ENCODE measurements around the gene TBC1D19.
A peak's percentile ranks its signal among the peaks of the same experiment; 100 is the strongest.
"Not testable (repeated sequence)": the region's sequence is repeated elsewhere in the genome, so short reads cannot be mapped to it uniquely, and the experiment has no call there.

Gene TBC1D19

DNA sequence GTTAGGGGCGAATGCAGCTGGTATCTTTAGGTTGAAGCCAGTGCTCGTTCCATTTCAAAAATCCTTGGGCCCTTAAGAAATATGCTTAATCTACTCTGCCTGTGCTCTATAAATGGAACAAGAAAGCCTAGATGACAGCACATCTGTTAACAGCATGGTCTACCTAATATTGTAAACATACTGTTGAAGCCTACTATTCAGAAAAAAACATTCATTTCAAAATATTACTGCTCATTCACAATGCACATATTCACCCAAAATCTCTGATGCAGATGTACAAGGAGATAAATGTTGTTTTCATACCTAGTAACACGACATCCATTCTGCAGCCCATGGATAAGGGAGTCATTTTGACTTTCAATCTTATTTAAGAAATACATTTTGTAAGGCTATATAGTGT lies 106.6 kb downstream of the TBC1D19 start:
- no peak for DNase-seq

DNA sequence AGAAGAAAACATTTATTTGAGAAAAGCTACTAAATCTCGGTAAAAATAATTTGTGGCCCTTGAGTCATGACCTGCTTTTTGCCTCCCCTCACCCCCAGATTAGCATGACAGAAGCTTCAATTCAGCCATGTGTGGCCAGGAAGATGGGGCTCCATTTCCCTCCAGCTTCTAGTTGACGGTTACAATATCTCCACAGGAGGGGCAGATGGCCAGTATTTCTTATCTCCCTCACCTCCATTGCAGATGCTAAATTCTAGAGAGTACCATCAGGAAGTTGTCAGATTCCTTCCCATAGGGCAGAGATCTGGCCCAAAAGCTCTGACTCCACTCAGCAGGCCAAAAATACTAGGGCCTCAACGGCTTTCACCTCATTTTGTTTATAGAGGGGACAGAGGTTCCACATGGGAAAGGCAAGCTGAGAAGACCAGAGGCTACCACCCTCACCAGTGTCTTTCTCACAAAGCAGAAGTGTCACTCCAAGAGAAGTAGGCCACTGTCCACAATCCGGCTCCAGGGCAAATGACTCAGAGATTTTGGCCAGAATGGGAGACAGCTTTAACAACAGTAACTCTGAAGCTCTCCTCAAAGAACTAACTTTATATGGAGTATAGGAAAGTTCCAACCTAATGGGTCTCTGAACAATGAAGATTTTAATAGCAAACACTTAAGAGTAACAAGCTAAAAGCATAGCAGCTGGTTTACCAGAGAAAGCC lies 108.3 kb downstream of the TBC1D19 start:
- no peak for DNase-seq

DNA sequence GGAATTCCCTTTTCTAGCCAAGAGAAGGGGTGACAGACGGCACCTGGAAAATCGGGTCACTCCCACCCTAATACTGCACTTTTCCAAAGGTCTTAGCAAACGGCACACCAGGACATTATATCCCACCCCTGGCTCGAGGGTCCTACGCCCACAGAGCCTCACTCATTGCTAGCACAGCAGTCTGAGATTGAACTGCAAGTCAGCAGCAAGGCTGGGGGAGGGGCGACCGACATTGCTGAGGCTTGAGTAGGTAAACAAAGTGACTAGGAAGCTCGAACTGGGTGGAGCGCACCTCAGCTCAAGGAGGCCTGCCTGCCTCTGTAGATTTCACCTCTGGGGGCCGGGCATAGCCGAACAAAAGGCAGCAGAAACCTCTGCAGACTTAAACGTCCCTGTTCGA lies 110.2 kb downstream of the TBC1D19 start:
- not testable (repeated sequence) for DNase-seq

DNA sequence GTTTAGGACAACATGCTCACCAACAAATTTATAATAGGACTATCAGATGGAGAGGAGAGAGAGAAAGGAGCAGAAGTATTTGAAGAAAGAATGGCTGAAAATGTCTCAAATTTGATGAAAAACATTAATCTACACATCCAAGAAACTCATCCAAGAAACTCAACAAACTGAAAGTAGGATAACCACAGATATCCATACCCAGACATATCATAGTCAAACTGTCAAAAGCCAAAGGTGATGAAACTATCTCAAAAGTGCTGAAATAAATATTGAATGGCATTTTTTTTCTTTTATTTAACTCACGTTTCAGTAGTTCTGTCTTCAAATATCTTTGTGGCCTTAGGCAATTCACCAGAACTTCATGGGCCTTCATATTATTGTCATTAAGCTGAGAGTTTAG lies 116.2 kb downstream of the TBC1D19 start:
- no peak for DNase-seq

DNA sequence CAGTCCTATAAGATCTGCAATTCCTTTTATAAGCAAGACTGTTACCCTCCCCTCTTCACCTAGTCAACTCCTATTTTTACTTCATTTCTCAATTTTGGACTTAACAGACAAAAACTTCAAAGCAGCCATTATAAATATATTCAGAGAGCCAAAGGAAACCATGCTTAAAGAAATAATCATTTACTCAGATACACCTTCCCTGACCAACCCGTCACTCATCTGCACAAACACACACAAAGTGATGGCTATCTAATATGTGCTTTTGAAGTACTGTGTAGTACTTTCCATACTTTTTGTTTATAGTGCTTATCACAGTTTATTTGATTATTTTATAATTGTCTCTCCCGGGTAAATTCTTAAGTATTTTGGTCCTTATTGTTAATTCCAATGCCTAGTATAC lies 117.2 kb downstream of the TBC1D19 start:
- DNase-seq = no peak

DNA sequence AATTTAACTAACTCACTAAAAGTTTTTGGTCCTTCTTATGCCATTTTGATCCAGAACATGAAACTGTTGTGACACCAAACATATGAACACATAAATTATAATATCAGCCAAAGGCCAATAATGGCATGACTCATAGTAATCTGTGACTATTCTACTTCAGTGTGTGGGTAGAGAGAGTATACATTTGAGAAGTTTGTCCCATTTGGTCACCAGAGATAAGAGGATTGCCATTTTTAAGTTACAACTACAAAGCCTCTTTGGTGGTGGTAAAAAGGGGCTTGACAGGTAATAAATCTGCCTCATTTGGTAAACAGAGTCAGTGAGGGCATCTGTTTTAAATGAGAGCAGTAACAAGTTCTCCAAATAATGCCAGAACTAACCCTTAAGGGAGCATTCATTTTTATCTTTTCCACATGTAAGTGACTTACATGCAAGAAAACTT lies 117.9 kb downstream of the TBC1D19 start:
- DNase-seq = no peak

DNA sequence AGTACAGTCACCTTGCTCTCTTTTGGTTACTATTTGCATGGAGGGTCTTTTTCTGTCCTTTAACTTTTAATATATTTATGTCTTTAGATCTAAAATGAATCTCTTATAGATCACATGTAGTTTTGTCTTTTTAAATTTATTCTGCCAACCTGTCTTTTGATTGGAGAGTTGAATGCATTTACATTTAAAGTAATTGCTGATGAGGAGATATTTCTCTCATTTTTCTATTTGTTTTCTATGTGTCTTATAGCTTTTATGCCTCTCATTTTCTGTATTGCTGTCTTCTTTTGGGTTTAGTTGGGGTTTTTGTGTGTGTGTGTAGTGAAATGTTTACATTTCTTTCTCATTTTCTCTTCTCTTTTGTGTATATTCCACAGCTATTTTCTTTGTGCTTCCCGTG lies 123.5 kb downstream of the TBC1D19 start:
- no peak for DNase-seq

DNA sequence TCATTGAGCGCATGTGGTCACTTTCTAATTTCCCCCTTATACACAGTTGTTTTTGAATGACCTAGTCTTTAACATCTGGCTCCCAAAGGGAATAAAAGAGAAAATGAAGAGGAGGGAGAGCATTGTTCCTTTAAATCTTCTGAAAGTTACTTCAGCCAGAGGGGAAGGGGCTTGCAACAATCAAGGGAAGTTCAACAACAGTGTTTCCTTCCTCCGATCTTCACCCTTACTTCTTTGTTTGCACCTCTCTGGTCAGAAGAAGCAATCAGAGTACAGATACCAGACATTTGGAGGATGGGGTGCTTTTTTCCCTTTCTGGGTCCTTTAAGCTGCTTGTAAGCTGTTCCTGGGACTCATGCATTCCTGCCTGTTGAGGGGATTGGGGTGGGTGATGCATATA lies 125.4 kb downstream of the TBC1D19 start:
- DNase-seq = no peak

DNA sequence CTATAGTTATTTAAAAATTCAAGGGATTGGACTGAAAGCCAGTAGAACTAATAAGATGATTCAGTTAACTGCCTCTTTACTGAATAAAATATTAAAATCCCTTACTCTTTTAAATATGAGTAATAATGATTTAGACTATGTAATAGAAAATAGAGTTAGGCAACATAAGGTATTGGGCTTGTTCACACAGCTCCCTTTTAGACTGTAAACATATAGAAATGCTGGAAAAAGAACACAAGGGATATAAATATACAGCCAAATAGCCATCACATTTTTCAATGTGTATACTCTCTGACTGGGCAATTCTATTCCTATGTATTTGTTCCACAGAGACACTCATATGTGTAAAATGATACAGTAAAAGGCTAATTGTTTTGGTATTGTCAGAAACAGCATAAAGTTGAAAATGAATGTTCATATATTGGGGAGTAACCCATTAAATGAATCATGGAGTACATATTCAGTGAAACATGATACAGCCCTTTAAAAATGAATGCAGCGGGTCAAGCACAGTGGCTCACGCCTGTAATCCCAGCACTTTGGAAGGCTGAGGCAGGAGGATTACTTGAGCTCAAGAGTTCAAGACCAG lies 129.8 kb downstream of the TBC1D19 start:
- DNase-seq = no peak

DNA sequence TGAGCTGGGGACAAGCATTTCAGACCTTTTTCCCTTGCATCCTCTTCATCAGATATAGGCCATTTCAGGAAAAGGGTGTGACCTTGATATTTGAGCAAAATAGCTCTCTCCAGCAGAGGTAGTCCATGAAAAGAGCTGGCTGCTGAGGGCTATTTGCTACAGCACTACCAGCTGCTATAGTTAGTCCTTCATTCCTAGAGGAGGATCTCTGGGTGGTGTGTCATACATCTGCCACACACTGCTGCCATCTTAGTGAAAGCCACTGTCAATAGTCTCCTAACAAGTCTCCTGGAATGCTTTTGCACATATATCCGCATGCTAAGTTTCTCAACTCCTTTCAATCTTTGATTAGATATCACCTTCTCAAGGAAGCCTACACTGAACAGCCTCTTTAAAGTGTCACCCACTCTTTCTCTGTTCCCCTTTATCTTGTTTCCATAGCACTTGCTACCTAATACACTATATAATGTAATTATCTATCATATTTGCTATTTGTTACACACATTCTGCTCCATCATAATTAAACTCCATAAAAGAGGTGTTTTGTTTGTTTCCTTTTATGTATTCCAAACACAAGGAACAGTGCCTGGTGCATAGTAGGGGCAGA lies 131.9 kb downstream of the TBC1D19 start:
- no peak for DNase-seq

DNA sequence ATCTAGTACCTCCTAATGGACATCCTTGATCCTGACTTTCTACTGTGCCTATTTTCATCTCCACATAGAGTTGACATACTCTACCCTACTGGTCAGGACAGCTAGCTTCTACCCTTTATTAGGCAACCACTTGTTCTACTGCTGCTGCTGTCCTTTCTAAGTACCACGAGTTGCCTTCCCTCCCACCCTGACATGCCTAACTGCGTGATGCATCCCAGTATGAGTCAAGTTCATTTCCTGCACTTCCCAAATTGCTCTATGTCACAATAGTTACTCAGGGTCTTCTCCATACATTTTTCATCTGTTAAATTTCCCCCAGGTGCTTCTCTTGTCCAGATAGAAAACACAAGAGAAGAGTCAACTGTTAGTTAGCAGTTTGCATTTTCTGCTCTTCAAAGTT lies 133.4 kb downstream of the TBC1D19 start:
- no peak for DNase-seq

DNA sequence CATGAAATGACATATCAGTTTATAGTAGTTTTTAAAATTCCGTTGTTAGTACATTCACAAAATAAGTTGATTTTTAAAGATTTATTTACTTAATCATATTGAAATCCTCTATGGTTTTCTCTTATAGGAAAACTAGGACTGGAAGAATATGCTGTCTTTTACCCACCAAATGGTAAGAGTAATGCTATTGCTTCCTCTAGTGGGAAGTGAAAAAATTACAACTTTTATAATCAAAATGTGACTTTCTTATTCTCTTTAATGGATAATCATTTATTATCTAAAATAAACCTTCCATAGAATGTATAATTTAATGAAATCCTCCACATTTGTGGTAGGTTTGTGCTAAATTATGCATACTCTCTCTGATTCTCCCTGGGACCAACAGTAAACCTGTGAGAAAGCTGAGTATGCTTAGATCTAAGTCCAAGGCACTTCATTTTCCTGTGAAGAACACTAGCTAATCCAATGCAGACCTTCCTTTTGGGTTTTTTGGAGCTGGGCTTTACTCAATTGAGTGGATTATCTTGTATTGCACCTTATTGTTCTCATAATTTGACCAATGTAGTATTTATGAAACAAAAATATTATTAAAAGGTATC lies 136.2 kb downstream of the TBC1D19 start:
- DNase-seq = peak; percentile 1

DNA sequence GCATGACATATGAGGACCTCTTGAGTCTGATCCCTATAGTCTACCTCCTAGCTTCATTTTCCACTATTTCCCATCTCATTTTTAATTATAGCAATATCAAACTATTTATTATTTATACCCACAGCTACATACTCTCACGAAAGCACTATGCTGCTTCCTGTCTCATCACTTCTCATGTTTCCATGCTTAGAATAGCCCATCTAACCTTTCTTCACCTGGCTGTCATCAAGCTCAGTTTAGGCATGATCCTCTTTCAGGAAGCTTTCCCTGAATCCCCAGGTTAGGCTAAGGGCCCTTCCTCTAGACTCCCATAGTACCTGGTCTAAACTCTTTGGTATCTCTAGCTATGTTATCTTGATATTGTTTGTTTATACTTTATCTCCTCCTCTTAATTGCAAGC lies 137.8 kb downstream of the TBC1D19 start:
- no peak for DNase-seq

DNA sequence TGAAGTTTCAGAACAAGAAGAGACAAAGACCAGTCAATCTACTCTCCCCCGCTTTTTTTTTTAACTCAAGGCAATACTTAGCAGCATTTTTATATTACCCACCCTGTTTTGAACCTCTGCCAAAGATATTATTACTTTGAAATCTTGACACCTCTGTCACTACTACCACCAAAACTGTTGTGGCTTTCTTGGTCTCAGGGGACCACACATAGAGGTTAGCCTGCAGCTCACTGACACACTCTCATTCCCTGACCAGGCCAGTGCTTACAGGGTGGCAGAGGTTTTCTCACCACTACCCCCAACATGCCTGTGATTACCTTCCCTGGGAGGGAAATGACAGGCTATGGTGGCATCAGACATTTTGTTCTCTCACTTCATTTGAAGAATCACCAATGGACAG lies 139.3 kb downstream of the TBC1D19 start:
- no peak for DNase-seq

DNA sequence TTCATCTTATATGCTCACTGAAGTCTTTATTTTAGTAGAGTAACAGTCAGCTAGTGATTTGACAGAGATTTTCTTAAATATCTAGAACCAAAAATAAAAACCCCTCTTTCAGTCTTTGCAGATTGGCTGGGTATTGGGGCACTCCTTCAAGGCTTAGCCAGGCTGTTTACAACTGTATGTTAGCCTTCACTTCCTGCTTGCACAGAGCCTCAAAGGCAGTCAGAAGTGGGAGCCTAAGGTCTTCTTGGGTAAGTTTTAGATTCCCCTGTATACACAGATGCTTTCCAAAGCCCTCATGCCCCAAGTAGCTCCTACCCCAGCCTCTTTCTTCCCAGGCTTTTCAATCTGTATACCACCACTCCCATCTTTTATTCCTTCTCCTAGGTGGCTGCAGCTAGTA lies 140.7 kb downstream of the TBC1D19 start:
- no peak for DNase-seq

DNA sequence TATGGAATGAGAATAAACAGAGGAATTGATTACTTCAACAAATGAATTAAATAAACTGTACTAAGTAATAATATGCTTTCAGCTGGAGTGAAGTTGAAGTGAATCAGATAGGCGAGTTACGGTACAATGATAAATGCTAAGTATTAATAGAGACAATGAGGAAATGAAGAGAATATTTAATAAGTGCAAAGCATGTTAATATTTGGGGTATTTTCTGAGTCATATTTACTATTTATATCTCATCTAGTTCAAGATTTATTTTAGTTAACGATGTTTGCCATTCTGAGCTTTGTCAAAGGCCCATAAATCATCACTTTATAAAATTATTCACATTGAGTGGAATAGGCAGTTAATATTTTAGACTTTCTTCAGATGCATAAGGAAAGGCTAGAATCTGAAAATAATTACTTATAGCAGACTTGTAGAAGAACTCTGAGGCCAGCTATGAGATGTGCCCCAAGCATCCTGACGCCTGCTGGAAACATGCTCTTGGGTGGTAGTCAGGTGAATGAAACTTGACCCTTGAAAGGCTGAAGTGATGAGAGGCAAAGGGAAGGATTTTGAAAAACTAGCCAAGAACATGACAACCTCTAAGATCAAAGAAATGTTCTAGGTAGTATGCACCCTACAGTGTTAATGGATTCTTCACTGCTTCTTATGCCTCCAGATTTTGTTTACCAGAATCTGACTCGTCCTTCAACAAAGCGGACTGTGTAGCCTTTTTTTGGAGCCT lies 142.9 kb downstream of the TBC1D19 start:
- no peak for DNase-seq

DNA sequence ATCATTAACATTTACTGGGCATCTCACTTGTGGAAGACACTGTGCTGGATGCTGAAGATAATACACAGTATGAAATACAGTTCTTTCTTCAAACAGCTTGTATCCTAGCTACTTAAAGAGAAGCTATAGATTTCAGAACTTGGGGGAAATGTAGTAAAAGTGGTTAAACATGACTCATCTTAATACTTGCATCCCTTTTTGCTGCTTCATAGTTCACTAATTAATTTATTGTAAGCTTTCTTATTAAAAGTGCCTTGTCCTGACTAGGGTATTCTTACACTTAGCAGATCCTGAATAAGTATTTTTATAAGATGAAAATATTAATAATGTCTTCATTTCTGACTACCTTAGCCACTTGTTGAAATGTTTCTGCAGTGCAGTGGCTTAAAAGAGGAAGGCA lies 144.0 kb downstream of the TBC1D19 start:
- no peak for DNase-seq

DNA sequence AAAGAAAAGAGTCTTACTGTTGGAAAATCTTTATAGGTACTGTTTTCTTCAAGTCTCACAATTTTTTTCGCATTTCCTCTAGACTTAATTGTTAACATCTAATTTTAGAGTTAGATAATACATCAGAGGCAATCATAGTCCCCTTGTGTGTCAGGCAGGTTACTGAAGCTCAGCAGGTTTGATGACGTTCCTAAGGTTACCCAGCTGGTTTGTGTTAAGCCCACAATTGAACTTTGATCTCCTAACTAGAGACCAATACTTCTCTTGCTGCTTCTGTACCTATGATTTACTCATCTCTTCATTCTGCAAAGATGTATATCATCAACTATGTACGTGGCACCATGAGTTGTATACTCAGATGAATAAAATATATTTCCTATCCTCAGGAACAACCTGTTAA lies 145.1 kb downstream of the TBC1D19 start:
- no peak for DNase-seq

DNA sequence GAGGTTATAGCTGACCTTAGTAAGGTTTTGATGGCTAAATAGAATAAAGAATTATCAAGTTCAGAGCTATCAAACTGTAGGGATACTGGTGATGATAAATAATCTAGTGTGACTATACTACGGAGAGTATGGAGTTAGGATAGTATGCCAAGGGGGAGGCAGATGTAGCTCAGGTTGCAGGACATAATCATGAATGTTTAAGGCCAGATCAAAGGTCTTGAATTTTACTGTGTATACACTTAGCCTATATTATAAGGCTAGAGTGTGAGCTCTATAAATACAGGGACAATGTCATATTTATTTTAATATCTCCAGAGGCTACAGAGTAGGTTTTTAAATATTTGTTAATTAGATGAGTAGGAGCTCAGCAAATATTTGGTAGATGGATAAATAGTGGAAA lies 145.7 kb downstream of the TBC1D19 start:
- DNase-seq = no peak

DNA sequence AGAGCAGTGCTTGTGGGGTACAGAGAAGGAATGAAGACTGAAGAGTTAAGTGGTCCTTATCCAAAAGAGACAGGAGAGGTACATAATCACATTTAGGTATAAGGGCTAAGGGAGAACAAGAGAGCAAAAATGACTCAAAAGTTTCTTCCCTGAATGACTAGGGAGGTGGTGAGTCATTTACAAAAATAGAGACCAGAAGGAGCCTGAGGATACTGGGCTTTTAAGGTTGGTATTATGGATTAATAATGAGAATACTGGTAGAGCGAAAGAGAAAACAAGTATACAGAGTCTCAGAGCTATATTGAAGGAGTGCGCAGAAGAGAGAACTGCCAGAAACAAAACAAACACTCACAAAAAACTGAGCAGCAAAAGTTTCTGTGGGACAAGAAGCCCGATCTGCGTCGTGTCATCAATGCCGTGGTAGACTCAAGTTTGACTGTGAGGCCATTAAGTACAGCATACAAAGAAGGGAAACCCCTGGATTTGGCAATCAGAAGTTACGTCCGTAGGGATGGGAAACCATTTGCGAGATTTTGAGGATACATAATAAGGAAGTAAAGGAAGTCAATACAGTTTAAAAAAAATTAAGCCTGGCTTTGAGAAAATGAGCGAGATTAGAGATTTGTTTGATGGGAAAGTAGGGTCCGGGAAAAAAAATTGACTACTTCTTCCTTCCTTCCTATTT lies 147.6 kb downstream of the TBC1D19 start:
- DNase-seq = no peak

DNA sequence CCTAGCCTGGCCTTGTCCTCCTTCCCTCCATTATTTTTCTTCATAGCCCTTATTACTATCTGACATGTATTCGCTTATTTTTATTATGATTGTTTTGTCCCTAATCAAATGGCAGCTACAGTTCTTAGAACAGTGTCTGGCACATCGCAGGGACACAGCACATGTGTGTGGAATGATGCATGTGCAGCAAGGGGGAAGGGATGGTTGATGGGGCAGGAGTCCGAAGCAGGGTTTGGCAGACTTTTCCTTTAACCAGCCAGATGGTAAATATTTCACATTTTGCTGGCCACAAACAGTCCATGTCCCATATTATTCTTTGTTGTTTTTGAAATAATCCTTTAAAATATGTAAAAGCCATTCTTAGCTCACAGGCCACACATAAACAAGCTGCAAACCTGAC lies 148.5 kb downstream of the TBC1D19 start:
- no peak for DNase-seq

DNA sequence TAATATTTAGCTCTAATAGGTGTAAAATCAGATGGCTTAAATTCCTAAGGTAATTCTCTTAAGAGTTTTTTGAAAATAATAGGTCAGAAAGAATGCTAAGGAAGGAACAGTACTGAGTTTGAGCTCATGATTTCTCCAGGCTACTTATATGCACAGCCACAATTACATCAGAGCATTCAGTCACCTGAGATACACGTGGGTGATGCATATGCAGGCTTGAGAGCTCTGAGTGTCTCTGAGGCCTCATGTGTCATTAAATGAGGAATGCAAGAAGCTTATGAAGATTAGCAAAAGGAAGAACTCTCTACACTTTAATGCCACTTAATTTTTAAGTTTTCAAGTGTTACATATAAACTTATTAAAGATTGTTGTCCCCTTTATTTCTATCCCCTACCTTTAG lies 152.7 kb downstream of the TBC1D19 start:
- DNase-seq = no peak

DNA sequence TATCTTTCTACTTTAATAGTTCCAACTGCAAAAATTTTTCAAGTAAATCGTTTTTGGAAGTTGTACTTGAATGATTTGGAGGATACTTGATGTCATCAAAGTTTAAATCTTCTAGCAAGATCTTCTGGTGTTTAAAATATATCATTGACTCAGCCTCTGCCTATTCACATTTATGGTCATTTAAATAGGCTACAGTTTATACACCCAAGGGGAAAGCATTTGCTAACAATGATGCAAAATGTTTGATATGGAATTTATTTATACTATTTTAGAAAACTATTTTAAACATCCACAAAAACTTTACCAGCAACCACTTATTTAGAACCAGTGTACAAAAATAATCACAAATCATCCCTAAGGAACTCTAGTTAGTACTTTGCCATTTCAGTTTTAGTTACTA lies 153.5 kb downstream of the TBC1D19 start:
- DNase-seq = no peak
